HG03175 (cell line): Measurements from ENCODE around the gene TP53I13.

Experiments
- ATAC-seq: cut with Tn5 transposase; IDR thresholded peaks from one replicate; pipeline ENCODE4 v1.9.1; 2021; ENCODE audit warnings: mild to moderate bottlenecking, moderate library complexity; ENCODE audit not compliant: unreplicated experiment

Gene TP53I13

GRCh38 chr17:29592850-29593551 is 24.5 kb downstream of the TP53I13 start, which contains the start of gene ANKRD13B:
Gene ANKRD13B (plus strand): TSS chr17:29593132. CDS start chr17:29593622, 490 bp downstream.
- no peak for ATAC-seq

DNA sequence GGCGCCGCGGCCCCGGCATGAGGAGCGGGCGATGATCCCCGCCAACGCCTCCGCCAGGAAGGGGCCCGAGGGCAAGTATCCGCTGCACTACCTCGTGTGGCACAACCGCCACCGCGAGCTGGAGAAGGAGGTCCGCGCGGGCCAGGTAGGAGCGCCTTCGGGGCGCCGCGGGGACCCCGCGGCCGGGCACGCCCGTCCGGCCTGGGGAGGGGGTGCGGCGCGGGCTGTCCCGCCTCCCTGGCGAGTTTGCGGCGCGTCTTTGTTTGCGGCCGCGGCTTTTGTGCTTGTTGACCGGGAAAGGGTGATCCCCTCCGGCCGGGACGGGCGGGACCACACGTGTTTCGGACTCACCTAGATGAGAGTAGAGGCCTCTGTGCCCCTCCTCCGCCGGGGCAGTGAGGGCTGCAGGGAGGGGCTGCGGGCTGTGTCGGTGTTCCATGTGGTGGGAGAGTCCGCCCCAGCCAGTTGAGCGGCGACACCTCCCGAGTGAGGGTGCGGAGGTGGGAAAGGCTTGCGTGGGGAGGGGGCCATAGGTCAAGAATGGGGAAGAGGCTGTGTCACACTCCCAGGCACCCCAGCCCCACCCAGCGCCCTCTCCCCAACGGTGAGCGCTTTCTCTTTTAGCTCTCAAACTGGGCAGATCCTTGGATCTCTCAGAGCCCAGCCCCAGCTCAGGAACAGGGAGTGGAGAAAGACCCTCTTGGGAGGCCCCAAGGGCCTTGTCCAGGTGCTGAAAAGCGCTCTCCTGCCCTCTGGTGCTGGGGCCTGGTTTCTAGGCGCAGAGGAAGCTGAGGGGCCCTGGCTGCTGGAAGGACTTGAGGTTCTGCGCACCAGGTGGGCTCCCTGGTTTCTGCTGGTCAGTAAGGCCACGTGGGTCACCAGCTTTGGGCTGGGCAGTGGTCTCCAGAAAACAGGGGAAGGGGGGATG is 25.4 kb downstream of the TP53I13 start:
- ATAC-seq: no peak

- ATAC-seq: no peak
Observed at GRCh38 chr17:29594519-29595090, 26.1 kb downstream of the TP53I13 start.

GRCh38 chr17:29595107-29595942 is 26.8 kb downstream of the TP53I13 start:
- ATAC-seq: no peak

- ATAC-seq: no peak
Observed at GRCh38 chr17:29595943-29596774, 27.7 kb downstream of the TP53I13 start.

DNA sequence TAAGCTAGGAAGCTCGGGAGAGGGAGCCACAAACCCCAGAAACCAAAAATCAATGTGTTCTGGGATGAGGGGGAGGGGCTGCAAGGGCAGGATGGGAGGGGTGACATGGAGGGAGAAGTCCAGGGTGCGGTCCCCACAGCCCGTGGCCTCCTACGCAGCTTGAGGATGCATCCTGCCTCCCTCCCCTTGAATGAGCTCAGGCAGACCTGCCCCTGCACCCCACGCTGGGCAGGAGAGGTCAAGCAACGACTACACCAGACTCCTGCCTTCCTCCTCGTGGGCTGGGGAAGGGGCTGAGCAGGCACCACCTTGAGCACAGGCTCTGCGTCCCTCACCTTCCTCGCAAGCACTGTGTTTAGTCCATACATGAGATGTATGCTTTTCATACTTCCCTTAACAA is 28.3 kb downstream of the TP53I13 start:
- no peak for ATAC-seq

- ATAC-seq: no peak
Observed at GRCh38 chr17:29597361-29598172, 29.1 kb downstream of the TP53I13 start.

- ATAC-seq: no peak
Observed at GRCh38 chr17:29603109-29603674, 34.7 kb downstream of the TP53I13 start.

- no peak for ATAC-seq
Observed at GRCh38 chr17:29607557-29608195, 39.2 kb downstream of the TP53I13 start.

DNA sequence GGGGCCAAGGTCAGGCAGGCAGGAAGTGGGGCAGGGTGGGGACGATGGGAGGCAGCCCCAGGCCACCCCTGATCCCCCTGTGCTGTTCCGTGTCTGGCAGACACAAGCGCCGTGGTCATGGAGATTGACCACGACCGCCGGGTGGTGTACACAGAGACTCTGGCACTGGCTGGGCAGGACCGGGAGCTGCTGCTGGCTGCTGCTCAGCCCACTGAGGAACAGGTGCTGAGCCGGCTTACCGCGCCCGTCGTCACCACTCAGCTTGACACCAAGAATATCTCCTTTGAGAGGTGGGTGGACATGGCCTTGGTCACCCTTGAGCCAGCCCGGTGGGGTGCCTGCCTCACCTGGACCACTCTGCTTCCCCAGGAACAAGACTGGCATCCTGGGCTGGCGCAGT is 40.5 kb downstream of the TP53I13 start:
- ATAC-seq: no peak

GRCh38 chr17:29610395-29610794 is 41.9 kb downstream of the TP53I13 start:
- ATAC-seq: no peak

GRCh38 chr17:29611351-29612093 is 43.0 kb downstream of the TP53I13 start:
- ATAC-seq: no peak

DNA sequence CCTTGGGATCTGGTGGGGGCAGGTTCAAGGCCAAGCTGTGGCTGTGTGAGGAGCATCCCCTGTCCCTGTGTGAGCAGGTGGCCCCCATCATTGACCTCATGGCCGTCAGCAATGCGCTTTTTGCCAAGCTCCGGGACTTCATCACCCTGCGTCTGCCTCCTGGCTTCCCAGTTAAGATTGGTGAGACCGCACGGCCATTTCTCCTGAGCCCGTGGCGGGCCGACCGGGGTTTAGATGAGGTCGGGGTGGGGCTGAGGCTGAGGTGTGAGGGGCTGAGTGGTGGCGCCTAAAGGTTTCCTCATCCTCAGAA is 43.5 kb downstream of the TP53I13 start:
- ATAC-seq: no peak

GRCh38 chr17:29612404-29613280 is 44.1 kb downstream of the TP53I13 start:
- ATAC-seq: no peak

GRCh38 chr17:29613352-29613837 is 44.9 kb downstream of the TP53I13 start:
- no peak for ATAC-seq

DNA sequence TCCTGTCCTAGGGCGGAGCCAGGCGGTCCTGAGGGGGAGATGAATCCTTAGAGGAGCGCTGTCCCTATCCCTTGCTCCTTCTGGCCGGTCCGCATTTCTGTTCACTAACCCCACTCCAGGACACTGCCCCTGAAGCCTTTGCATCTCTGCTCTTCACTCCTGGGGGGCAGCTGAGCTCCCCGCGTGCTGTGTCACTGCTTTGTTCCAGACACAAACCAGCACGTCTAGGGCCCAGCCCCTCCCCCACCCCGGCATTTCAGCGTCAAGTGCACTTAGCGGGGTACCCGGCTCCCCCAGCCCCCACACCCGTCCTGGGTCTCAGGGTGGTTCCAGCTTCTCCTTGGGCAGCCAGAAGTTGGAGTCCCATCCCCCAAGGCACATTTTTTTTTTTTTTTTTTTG is 45.4 kb downstream of the TP53I13 start:
- ATAC-seq: no peak
